Measurements from ENCODE around the gene HRC.

Gene HRC

GRCh38 chr19:49180659-49181058 lies 25.5 kb upstream of the HRC start:
- no peak for DNase-seq (ENCODE audit: low read depth in 2 of 2)
- TF ChIP-seq CTCF (IDR thresholded peaks at IDR 0.05; ENCODE audit: low read depth, low read length): no peak
- H3K4me3 ChIP-seq (replicated peaks in 1 of 2; ENCODE audit: low read depth in 2 of 2, low read length in 2 of 2): no peak overlapping the region

- no peak for DNase-seq (ENCODE audit: low read depth in 2 of 2)
- H3K4me3 ChIP-seq (replicated peaks in 1 of 2; ENCODE audit: low read depth in 2 of 2, low read length in 2 of 2): no peak overlapping the region
- no peak for TF ChIP-seq CTCF (IDR thresholded peaks at IDR 0.05; ENCODE audit: low read depth, low read length)
Measured at GRCh38 chr19:49173198-49173597, 18.0 kb upstream of the HRC start.

- no peak for DNase-seq (ENCODE audit: low read depth in 2 of 2)
- H3K4me3 ChIP-seq (replicated peaks in 1 of 2; ENCODE audit: low read depth in 2 of 2, low read length in 2 of 2): no peak overlapping the region
- TF ChIP-seq CTCF (IDR thresholded peaks at IDR 0.05; ENCODE audit: low read depth, low read length): no peak
Measured at GRCh38 chr19:49168421-49168820, 13.2 kb upstream of the HRC start.

- no peak overlapping the region for H3K4me3 ChIP-seq (replicated peaks in 1 of 2; ENCODE audit: low read depth in 2 of 2, low read length in 2 of 2)
- DNase-seq (ENCODE audit: low read depth in 2 of 2): no peak
- TF ChIP-seq CTCF (IDR thresholded peaks at IDR 0.05; ENCODE audit: low read depth, low read length): no peak
Measured at GRCh38 chr19:49167857-49168409, 12.7 kb upstream of the HRC start.

- TF ChIP-seq CTCF (IDR thresholded peaks at IDR 0.05; ENCODE audit: low read depth, low read length): no peak
- DNase-seq (ENCODE audit: low read depth in 2 of 2): no peak
- H3K4me3 ChIP-seq (replicated peaks in 1 of 2; ENCODE audit: low read depth in 2 of 2, low read length in 2 of 2): no peak overlapping the region
Measured at GRCh38 chr19:49165865-49166301, 10.7 kb upstream of the HRC start.

- TF ChIP-seq CTCF (IDR thresholded peaks at IDR 0.05; ENCODE audit: low read depth, low read length): no peak
- DNase-seq (ENCODE audit: low read depth in 2 of 2): no peak
- no peak overlapping the region for H3K4me3 ChIP-seq (replicated peaks in 1 of 2; ENCODE audit: low read depth in 2 of 2, low read length in 2 of 2)
Measured at GRCh38 chr19:49165111-49165750, 10.0 kb upstream of the HRC start.

- H3K4me3 ChIP-seq (replicated peaks in 1 of 2; ENCODE audit: low read depth in 2 of 2, low read length in 2 of 2): no peak overlapping the region
- DNase-seq (ENCODE audit: low read depth in 2 of 2): peak in 1 of 2 donors; percentile 44
- no peak for TF ChIP-seq CTCF (IDR thresholded peaks at IDR 0.05; ENCODE audit: low read depth, low read length)
Measured at GRCh38 chr19:49161987-49162386, 6.8 kb upstream of the HRC start.
